GM12801 (cell line): ENCODE results near the gene SLC6A4.

ENCODE experiments used
- TF ChIP-seq, protein P1 (sequence below): IDR thresholded peaks from one replicate; pipeline ENCODE4 v1.5.1; 2011; ENCODE audit warnings: control low read depth; ENCODE audit not compliant: insufficient read length; ENCODE audit errors: extremely low read depth

Gene SLC6A4

DNA sequence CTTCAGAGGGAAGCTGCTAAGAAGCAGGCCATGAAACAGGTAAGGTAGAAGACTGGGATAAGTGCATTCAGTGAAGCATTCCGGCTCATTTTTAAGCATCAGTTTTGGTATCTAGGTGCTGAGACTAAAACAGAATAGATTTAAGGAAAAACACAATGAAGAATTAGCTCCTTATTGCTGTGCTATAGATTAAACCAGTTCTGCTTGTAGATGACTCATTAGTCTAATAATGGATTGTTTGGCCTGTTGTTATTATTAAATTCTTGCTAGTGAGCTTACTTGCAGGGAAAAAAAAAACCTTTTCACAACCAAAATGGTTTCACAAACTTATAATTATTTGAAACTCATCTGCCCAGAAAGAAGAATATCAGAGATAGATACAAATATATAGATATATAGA is 62.9 kb downstream of the SLC6A4 start:
- TF ChIP-seq, protein P1, sequence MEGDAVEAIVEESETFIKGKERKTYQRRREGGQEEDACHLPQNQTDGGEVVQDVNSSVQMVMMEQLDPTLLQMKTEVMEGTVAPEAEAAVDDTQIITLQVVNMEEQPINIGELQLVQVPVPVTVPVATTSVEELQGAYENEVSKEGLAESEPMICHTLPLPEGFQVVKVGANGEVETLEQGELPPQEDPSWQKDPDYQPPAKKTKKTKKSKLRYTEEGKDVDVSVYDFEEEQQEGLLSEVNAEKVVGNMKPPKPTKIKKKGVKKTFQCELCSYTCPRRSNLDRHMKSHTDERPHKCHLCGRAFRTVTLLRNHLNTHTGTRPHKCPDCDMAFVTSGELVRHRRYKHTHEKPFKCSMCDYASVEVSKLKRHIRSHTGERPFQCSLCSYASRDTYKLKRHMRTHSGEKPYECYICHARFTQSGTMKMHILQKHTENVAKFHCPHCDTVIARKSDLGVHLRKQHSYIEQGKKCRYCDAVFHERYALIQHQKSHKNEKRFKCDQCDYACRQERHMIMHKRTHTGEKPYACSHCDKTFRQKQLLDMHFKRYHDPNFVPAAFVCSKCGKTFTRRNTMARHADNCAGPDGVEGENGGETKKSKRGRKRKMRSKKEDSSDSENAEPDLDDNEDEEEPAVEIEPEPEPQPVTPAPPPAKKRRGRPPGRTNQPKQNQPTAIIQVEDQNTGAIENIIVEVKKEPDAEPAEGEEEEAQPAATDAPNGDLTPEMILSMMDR: no peak

DNA sequence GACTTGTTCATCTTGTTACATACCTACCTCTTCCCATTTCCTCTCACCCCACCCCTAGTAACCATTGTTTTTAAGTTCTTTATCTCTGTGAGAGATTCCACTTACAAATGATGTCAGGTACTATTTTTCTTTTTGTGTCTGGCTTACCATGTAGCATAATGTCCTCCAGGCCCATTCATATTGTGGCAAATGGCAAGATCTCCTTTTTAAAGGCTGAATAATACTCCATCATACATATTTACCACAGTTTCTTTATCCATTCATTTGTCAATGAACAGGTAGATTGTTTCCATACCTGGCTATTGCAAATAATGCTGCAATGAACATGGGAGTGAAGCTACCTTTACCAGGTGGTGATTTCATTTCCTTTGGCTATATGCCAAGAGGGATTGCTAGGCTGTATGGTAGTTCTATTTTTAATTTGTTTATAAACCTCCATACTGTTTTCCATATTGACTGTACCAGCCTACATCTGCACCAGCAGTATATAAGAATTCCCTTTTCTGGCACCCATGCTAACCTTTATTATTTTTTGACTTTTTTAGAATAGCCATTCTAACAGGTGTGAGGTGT is 65.0 kb downstream of the SLC6A4 start:
- TF ChIP-seq, protein P1: no peak

DNA sequence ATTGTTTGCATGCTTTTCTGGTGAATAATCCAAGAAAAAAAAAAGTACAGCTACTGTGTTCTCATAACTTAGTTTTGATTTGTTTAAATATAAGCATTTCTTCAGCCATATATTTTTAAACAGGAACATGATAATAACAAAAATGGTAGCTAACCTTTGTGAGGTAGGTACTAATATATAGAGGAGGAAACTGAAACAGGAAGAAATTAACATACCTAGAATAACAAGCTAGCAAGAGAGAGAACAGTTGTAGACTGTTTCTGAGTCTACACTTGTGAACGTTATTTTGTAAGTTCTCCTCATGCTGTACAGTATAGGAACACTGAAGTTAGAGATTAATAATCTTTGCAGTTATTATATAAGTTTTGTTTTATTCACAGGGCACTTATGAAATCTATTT is 69.5 kb downstream of the SLC6A4 start:
- TF ChIP-seq, protein P1: no peak

DNA sequence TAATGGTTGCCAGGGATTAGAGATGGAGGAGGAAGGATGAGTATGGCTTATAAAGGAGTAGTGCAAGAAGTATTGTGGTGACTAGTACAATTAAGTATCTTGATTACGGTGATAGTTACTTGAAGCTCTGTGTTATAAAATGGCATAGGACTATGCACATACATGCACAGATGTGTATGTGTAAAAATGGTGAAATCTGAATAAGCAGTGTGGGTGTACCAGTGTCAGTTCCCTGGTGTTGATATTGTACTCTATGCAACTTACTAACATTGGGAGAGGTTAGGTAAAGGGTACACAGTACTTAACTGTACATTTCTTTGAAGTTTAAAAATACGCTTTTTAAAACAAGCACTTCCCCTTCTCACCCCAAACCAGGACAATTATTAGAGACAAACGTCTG is 70.3 kb downstream of the SLC6A4 start:
- TF ChIP-seq, protein P1: no peak

DNA sequence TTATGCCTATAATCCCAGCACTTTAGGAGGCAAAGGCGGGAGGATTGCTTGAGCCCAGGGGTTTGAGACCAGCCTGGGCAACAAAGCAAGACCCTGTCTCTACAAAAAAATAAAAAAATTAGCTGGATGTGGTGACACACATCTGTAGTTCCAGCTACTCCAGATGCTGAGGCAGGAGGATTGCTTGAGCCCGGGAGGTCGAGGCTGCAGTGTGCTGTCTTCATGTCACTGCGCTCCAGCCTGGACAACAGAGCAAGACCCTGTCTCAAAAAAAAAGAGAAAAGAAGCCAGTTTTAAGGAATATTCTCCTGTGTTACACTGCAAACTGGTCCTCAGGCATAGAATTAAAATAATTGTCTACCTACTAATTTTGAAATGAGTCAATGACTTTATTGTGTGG is 71.0 kb downstream of the SLC6A4 start:
- TF ChIP-seq, protein P1: no peak

DNA sequence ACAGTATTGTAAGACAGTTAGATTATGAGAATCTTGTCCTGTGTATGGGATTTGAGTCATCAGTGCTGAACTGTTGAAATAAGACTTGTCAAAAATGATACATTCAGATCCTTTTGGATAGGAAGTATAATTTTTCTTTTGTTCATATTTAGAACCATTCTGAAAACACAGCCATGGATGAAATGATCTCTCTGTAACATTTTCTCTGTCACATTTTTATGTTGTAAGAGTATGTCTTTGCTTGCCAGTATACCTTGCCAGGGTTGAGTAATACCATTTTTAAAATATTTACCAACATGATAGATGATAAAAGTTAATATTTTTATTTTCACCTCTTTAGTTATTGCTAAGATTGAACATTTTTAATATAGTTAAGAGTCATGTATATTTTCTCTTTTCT is 73.9 kb downstream of the SLC6A4 start:
- TF ChIP-seq, protein P1: no peak

DNA sequence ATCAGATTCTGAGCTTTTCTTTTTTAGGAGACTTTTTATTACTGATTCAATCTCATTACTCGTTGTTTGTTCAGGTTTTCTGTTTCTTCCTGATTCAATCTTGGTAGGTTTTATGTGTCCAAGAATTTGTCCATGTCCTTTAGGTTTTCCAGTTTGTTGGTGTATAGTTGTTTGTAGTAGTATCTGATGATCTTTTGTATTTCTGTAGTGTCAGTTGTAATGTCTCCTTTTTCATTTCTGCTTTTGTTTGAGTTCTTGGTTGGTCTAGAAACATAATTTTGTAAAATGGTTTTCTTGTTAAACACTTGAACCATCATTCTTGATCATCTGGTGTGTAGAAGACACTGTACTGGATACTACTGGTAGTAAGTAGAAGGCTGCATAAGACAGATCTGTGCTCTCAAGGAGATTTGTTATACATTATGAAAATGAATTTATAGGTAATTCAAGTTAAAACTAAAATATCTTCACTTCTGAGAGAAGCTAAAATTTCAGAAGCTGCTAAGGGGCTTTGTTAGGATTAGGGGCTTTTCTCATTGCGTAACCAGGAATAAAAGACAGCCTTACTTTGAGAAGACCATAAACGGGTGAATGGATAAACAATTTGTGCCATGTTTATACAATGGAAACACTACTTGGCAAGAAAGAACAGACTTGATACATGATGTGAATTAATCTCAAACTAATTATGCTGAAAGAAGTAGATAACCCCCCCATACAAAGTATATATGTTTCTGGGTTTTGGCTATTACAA is 74.9 kb downstream of the SLC6A4 start:
- TF ChIP-seq, protein P1: no peak
